ENCODE results near the gene GPX3.

Gene GPX3

GRCh38 chr5:151058891-151059489, 38.6 kb downstream of the GPX3 start:
- no peak for DNase-seq

GRCh38 chr5:151060742-151061141, 40.4 kb downstream of the GPX3 start:
- DNase-seq: no peak

- no peak for DNase-seq
Observed at GRCh38 chr5:151062405-151063141, 42.2 kb downstream of the GPX3 start.

- DNase-seq: no peak
Observed at GRCh38 chr5:151063142-151063989, 43.0 kb downstream of the GPX3 start.

- DNase-seq: no peak
Observed at GRCh38 chr5:151064916-151065499, 44.6 kb downstream of the GPX3 start.

- no peak for DNase-seq
Observed at GRCh38 chr5:151065609-151066008, 45.2 kb downstream of the GPX3 start.

GRCh38 chr5:151066920-151067319, 46.5 kb downstream of the GPX3 start:
- DNase-seq: no peak

- DNase-seq: no peak
Observed at GRCh38 chr5:151067632-151068432, 47.4 kb downstream of the GPX3 start.

GRCh38 chr5:151068433-151069197, 48.2 kb downstream of the GPX3 start:
- no peak for DNase-seq

GRCh38 chr5:151070449-151070848, 50.1 kb downstream of the GPX3 start:
- DNase-seq: no peak

GRCh38 chr5:151071021-151071420, 50.6 kb downstream of the GPX3 start:
- DNase-seq: no peak

- DNase-seq: no peak
Observed at GRCh38 chr5:151071848-151072629, 51.6 kb downstream of the GPX3 start.

- no peak for DNase-seq
Observed at GRCh38 chr5:151072630-151073025, 52.2 kb downstream of the GPX3 start.

- no peak for DNase-seq
Observed at GRCh38 chr5:151073280-151073679, 52.9 kb downstream of the GPX3 start.

- DNase-seq: no peak
Observed at GRCh38 chr5:151074557-151074956, 54.2 kb downstream of the GPX3 start.

GRCh38 chr5:151075698-151076331, 55.4 kb downstream of the GPX3 start:
- no peak for DNase-seq

- DNase-seq: no peak
Observed at GRCh38 chr5:151076616-151077015, 56.2 kb downstream of the GPX3 start.

GRCh38 chr5:151077419-151077818, 57.0 kb downstream of the GPX3 start:
- no peak for DNase-seq

GRCh38 chr5:151077967-151078366, 57.6 kb downstream of the GPX3 start:
- DNase-seq: no peak
